KMS-11 (cell line): ENCODE measurements around the gene APRT.

ENCODE experiments used
- H2AFZ ChIP-seq: fragments of 200-600 bp; sonication (generic); 2 replicates; pipeline ENCODE4 v1.6.1; 2016; ENCODE audit warnings: antibody characterized with exemption, mixed run types, low read depth
- H3K27ac ChIP-seq: fragments of 200-600 bp; sonication (generic); 2 replicates; pipeline ENCODE4 v1.6.1; 2016; ENCODE audit warnings: mild to moderate bottlenecking, mixed run types
- H3K27me3 ChIP-seq: fragments of 200-600 bp; sonication (generic); 2 replicates; pipeline ENCODE4 v1.6.1; 2017; ENCODE audit warnings: mild to moderate bottlenecking, low read depth, mixed run types, moderate library complexity; ENCODE audit not compliant: insufficient read depth
- H3K36me3 ChIP-seq: fragments of 200-600 bp; sonication (generic); 2 replicates; pipeline ENCODE4 v1.6.1; 2017; ENCODE audit warnings: mild to moderate bottlenecking, mixed run types; ENCODE audit not compliant: insufficient read depth
- H3K4me1 ChIP-seq: fragments of 200-600 bp; sonication (generic); 2 replicates; pipeline ENCODE4 v1.6.1; 2016; ENCODE audit warnings: mild to moderate bottlenecking, low read depth, mixed run types; ENCODE audit not compliant: poor library complexity, severe bottlenecking
- H3K4me2 ChIP-seq: fragments of 200-600 bp; sonication (generic); 2 replicates; pipeline ENCODE4 v1.7.0; 2016; ENCODE audit warnings: mild to moderate bottlenecking, mixed run types
- H3K4me3 ChIP-seq: fragments of 200-600 bp; sonication (generic); IDR thresholded peaks from 2 replicates; pipeline ENCODE4 v1.6.1; 2017; ENCODE audit warnings: low read depth, low read length, mixed read lengths; ENCODE audit not compliant: insufficient read depth
- H3K79me2 ChIP-seq: fragments of 200-600 bp; sonication (generic); 2 replicates; pipeline ENCODE4 v1.6.1; 2016; ENCODE audit warnings: low read depth, mixed run types; ENCODE audit not compliant: insufficient read depth
- H3K9ac ChIP-seq: fragments of 200-600 bp; sonication (generic); 2 replicates; pipeline ENCODE4 v1.6.1; 2016; ENCODE audit warnings: mild to moderate bottlenecking, mixed run types
- H4K20me1 ChIP-seq: fragments of 200-600 bp; sonication (generic); 2 replicates; pipeline ENCODE4 v1.6.1; 2016; ENCODE audit warnings: mild to moderate bottlenecking, mixed run types; ENCODE audit not compliant: insufficient read depth
- TF ChIP-seq, protein P1 (sequence below): fragments of 200-600 bp; sonication (generic); conservative IDR thresholded peaks from 2 replicates; pipeline ENCODE4 v1.6.1; 2017; ENCODE audit warnings: low read depth, mild to moderate bottlenecking, antibody characterized with exemption, low read length, moderate library complexity, mixed read lengths

Gene APRT

DNA sequence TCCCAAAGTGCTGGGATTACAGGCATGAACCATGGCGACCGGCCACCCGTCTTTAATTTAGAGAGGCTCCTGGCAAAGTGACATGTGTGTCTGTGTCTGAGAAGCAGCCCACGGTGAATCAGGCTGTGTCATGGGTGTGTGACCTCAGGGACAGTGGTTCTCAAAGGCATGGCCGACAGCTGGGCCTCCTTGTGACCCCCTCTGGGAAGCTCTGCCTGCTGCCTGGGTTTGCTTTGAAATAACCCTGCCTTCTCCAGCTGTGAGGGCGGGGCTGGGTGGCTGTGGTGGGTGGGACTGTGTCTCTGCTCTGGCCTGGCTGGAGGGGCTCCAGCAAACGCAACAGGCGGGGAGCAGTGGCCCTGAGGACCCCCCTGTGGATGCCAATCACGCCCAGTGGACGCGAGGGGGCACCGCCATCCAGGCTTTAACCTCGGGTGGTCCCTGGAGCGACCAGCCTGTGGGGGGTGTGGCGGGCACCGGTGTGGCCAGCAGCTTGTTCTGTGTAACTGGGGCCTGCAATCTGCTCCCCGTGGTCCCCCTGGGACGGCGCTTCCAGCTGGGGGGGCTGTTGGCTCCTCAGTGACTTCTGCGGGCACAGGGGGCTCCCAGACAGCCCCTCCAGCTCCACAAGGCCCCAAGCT, 8.8 kb upstream of the APRT start:
- Histone ChIP-seq H3K36me3 (no peaks in the 10 kb centered on the region), H3K79me2 (no peaks in the 10 kb centered on the region), H3K4me3 (no peak overlapping the region), H2AFZ (no peak overlapping the region), H3K4me2 (no peak overlapping the region), H3K27me3 (no peaks in the 10 kb centered on the region), H3K27ac (no peak overlapping the region), H4K20me1 (no peaks in the 10 kb centered on the region), H3K9ac (no peak overlapping the region), H3K4me1 (peaks cover 4% of the 10 kb centered on the region)
- TF ChIP-seq, protein P1, sequence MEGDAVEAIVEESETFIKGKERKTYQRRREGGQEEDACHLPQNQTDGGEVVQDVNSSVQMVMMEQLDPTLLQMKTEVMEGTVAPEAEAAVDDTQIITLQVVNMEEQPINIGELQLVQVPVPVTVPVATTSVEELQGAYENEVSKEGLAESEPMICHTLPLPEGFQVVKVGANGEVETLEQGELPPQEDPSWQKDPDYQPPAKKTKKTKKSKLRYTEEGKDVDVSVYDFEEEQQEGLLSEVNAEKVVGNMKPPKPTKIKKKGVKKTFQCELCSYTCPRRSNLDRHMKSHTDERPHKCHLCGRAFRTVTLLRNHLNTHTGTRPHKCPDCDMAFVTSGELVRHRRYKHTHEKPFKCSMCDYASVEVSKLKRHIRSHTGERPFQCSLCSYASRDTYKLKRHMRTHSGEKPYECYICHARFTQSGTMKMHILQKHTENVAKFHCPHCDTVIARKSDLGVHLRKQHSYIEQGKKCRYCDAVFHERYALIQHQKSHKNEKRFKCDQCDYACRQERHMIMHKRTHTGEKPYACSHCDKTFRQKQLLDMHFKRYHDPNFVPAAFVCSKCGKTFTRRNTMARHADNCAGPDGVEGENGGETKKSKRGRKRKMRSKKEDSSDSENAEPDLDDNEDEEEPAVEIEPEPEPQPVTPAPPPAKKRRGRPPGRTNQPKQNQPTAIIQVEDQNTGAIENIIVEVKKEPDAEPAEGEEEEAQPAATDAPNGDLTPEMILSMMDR = no peak

DNA sequence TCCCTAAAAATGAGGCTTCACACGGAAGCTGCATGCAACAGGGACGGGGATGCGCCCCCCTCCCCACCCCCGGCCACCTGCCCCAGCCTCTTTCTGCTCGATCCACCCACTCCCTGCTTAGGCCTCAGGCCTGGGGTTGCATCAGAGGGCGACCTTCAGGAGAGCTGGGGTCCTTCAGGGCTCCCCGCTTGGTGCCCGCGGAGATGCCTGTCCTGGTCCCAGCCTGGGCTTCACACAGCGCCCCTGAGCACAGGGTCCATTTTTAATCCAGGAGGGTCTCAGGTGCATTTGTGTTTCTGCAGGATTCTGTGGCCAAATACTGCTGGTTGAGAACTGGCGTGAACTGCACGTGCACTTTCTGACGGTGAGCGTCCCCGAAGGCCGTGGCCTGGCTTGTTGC, 7.4 kb upstream of the APRT start:
- Histone ChIP-seq H4K20me1 (no peaks in the 10 kb centered on the region), H3K27me3 (no peaks in the 10 kb centered on the region), H3K4me2 (no peak overlapping the region), H3K4me1 (peaks cover 4% of the 10 kb centered on the region), H3K9ac (no peak overlapping the region), H3K79me2 (no peaks in the 10 kb centered on the region), H3K4me3 (no peak overlapping the region), H3K36me3 (no peaks in the 10 kb centered on the region), H3K27ac (no peak overlapping the region), H2AFZ (no peak overlapping the region)
- TF ChIP-seq, protein P1 = no peak

- Histone ChIP-seq H3K4me3 (no peak overlapping the region), H3K9ac (no peak overlapping the region), H4K20me1 (no peaks in the 10 kb centered on the region), H3K27me3 (no peaks in the 10 kb centered on the region), H3K36me3 (no peaks in the 10 kb centered on the region), H3K4me1 (peaks cover 4% of the 10 kb centered on the region), H3K4me2 (no peak overlapping the region), H3K79me2 (no peaks in the 10 kb centered on the region), H2AFZ (no peak overlapping the region), H3K27ac (no peak overlapping the region)
- TF ChIP-seq, protein P1 = no peak
These were observed 6.8 kb upstream of the APRT start for GRCh38 chr16:88818575-88818874.

GRCh38 chr16:88817785-88818574, 6.3 kb upstream of the APRT start:
- no peak overlapping the region for H3K4me2 ChIP-seq
- no peak overlapping the region for H2AFZ ChIP-seq
- no peak overlapping the region for H3K9ac ChIP-seq
- no peak overlapping the region for H3K27ac ChIP-seq
- H3K27me3 ChIP-seq = no peaks in the 10 kb centered on the region
- no peaks in the 10 kb centered on the region for H3K36me3 ChIP-seq
- peaks cover 6% of the 10 kb centered on the region for H3K4me1 ChIP-seq
- TF ChIP-seq, protein P1 = no peak
- no peaks in the 10 kb centered on the region for H3K79me2 ChIP-seq
- no peak overlapping the region for H3K4me3 ChIP-seq
- no peaks in the 10 kb centered on the region for H4K20me1 ChIP-seq
